Ammon's horn (tissue), 1 donor: ENCODE measurements around the gene KSR2.
"Not testable (repeated sequence)": the region's sequence is repeated elsewhere in the genome, so short reads cannot be mapped to it uniquely, and the experiment has no call there.

Source experiments
- DNase-seq: peaks from one replicate; pipeline ENCODE4 v3.0.0-alpha.2; 2016; ENCODE audit warnings: low spot score

KSR2 gene

GRCh38 chr12:117640511-117640910 is 328.3 kb downstream of the KSR2 start:
- no peak for DNase-seq

GRCh38 chr12:117629454-117629853 is 339.3 kb downstream of the KSR2 start:
- no peak for DNase-seq

DNA sequence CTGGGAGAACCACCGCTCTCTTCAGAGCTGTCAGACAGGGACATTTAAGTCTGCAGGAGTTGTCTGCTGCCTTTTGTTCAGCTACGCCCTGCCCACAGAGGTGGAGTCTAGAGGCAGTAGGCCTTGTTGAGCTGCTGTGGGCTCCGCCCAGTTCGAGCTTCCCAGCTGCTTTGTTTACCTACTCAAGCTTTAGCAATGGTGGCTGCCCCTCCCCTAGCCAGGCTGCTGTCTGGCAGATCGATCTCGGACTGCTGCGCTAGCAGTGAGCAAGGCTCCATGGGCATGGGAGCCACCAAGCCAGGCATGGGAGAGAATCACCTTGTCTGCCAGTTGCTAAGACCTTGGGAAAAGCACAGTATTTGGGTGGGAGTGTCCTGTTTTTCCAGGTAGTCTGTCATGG is 340.1 kb downstream of the KSR2 start:
- not testable (repeated sequence) for DNase-seq

DNA sequence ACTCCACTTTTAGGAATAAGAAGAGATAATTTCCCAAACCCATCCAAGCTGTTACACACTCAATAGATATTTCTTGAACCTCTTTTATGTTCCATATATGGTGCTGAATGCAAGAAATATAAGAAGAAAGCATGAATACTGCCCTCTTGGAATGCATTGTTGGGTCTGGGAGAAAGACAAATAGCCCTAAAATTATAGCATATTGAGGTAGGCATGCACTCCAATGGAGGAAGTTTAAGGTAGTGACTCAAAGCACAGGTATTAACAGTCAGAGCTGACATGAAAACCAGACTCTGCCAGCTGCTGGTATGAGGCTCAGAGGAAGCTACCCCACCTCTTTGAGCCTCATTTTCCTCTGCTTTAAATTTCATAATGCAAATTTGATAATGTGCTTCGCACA is 346.0 kb downstream of the KSR2 start:
- DNase-seq: no peak

DNA sequence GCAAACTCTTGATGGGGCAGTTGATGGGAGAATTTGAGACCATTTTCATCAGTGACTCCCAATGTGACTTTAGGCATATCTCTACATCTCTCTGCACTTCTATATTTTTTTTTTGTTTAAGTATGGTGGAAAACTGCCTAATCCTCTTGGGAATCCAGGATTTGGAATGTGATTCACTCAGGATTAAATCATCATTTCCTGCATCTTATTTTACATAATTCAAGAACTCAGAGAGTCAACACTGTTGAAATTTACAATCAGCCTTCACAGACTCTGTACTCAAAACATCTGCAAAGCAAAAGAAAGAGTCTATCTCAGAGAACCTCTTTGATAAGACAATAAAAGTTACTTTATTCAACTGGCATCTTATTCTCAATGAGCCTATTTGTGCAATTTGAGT is 346.7 kb downstream of the KSR2 start:
- DNase-seq: no peak

DNA sequence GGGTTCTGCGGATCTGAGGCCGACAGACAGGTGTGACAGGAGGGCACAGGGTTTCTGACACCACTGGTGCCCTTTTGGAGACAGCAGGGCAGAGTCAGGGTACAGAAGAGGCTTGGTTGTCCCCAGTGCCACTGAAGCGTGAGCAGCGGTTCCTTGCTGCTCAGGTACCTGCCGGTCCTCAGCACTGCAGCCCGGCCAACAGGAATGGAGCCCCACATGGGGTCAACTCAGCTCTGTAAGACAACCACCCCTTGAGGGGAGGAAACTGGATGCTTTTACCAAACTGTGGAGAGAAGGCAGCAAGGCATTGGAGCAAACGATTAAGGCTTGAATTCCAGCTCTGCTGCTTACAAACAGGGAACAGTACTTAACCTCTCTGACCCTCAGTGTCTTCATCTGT is 361.0 kb downstream of the KSR2 start:
- no peak for DNase-seq

- no peak for DNase-seq
These were observed 361.8 kb downstream of the KSR2 start for GRCh38 chr12:117606945-117607344.

GRCh38 chr12:117606024-117606423 is 362.8 kb downstream of the KSR2 start:
- DNase-seq: no peak

GRCh38 chr12:117603316-117604113 is 365.3 kb downstream of the KSR2 start:
- DNase-seq: no peak

DNA sequence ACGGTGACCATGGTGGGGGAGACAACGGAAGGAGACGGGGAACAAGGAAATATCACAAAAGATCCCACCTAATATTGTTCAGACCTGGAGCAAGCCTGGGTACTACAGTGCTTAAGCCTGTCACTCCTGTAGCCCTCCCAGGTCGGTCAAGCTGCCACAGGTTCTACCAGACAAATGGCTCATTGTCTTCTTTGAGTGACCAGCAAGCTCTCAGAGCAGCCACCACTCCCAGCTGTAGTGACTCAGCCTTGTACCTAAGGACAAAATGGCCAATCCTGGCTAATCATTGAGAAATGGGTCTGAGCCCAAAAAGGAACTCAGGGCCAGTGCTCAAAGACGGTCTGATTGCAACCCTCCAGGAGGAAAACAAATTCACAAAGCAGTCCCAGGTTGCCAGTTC is 368.9 kb downstream of the KSR2 start:
- no peak for DNase-seq

- no peak for DNase-seq
These were observed 371.8 kb downstream of the KSR2 start for GRCh38 chr12:117596968-117597367.

GRCh38 chr12:117595751-117596150 is 373.0 kb downstream of the KSR2 start:
- DNase-seq: no peak

DNA sequence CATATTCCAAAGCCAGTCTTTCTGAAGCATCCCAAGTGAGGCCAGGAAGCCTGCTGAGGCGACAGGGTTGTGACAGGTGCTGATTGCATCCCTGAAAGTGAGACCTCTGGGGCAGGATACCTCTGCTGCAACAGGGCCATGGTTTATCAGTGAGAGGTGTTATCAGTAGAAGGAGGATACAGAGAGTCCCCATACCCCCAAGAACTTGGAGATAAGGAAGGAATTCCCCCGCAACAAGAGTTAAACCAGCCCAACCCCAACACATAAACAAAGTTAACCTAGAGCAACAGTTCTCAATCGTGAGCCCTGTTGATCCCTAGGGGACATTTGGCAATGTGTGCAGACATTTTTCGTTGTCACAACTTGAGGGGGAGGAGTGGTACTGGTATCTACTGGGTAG is 374.3 kb downstream of the KSR2 start:
- DNase-seq: no peak

DNA sequence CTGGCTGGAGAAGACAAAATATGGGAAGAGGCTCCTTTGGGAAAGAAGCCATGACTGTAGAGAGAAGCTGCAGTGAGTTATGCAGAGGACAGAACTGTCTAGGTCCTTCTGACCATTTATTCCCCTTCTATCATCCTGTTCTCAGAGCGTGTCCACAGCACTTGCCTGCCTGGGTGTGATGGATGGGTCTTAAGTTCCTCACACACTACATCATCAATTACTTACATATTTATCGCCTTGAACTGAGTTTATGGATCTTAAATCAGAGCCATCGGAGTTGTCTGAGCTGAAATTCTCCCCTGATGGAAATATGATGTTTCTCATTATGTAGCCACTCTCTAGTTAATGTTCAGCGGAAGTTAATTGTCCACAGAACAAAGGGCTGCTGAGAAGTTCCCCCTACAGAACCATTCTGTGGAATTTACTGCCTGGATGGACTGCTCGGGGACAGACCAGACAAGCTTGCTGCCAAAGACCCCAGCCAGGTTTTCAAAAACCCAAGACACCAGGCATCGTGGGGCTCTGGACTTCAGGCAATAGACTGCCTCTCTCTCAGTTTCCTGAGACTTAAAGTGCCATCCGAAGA is 374.9 kb downstream of the KSR2 start:
- DNase-seq: no peak

DNA sequence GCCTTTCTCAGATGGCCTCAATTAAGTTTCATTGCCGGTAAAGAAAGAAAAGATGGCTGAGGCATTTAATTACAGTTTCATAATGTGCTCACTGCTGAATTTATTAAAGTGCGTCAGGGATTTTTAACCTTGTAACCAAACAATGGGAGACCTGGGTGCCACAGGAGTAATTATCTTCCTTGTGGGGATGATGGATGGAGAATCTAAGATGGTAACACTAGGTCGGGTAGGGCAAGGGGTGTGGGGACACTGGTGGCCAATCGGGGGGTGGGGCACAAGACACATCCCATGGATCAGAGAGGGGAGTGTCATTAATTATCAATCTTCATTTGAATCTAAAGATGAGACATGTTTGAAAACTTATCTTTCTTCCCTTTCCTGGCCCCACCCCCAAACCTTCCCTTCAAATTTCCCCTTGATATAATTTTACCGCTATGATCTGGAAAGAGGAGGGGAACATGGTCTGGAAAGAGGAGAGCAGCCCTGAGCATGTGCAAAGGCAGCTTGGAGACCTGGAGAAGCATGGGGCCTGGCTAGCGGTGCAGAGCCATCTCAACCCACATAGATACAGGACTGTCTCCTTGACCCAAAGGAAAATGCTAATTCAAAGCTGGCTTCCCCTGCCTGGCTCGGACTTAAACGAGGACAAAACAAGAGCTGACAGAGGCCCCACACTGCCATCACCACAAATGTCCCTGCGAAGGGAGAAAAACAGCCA is 376.0 kb downstream of the KSR2 start:
- no peak for DNase-seq

GRCh38 chr12:117590999-117591398 is 377.8 kb downstream of the KSR2 start:
- DNase-seq: no peak

- DNase-seq: no peak
These were observed 378.4 kb downstream of the KSR2 start for GRCh38 chr12:117590386-117590785.

DNA sequence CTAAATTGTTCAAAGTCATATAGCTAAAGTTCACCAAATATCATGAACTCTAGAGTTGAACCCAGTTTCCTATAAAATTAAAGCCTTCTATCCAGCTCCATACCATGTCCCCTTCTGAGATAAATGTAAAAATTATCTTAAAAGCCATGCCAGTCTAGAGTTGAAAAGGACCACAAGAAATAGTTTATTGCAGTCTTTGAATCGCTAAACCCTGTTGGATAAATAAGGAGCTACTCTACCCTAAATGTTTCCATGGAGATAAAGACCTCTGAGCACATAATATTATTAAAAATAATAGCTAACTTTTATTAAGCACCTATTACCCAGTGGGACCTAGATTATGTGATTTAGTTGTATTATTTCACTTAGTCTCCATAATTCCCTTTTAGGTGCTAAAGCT is 379.8 kb downstream of the KSR2 start:
- no peak for DNase-seq

DNA sequence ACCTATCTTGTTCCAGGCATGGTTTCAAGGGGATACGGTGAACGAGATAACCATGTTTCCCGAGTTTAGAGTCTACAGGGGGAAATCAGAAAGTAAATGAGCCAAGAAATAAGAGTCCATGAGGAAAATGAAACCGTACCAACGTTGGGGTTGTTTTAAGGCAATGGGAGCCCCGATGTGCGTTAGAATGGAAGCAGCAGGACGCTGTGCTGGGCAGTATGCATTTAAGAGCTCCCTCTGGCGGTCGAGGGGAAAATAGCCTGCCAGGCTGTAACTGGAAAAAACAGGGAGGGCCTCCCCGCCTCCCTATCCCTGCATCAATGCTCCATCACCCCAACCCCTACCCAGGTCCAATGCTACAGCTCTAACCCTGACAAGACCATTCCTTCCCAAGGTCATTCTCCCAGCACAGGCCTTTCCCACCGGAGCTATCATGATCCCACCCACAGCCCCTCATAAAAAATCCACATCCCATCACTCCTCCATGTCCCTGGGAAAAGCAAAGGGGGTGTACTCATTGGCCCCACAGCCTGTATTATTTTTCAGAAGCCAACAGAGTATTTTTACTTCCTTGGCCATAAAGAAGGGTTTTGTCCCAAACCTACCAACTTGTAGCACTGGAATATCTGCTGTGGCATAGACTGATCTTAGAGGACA is 381.0 kb downstream of the KSR2 start:
- DNase-seq: peak; percentile 62

DNA sequence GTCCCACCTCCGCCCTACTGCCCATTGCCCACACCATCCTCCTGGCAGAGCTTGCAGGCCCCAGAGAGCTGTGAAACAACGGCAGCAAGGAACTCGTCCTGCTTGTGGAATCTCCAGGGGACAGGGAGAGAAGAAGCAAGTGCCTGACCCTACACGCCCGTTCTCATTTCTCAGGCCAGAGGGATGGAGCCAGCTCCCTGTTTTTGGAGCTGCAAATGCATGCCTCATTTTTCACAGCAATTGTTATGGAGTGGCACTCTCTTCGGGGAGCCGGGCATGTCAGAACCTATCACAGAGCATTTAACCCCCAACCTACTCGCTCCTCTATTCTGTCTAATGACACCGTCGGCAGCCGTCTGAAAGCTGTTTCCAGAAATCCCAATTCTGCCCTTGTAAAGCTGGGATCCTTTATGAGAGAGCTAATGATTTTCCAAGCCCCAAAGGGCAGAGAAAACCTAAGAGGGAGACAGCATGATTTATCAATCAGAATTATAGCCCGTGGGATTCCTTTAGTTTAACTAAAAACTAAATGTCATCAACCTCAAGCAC is 385.0 kb downstream of the KSR2 start:
- DNase-seq: no peak

- DNase-seq: no peak
These were observed 385.7 kb downstream of the KSR2 start for GRCh38 chr12:117583092-117583491.

DNA sequence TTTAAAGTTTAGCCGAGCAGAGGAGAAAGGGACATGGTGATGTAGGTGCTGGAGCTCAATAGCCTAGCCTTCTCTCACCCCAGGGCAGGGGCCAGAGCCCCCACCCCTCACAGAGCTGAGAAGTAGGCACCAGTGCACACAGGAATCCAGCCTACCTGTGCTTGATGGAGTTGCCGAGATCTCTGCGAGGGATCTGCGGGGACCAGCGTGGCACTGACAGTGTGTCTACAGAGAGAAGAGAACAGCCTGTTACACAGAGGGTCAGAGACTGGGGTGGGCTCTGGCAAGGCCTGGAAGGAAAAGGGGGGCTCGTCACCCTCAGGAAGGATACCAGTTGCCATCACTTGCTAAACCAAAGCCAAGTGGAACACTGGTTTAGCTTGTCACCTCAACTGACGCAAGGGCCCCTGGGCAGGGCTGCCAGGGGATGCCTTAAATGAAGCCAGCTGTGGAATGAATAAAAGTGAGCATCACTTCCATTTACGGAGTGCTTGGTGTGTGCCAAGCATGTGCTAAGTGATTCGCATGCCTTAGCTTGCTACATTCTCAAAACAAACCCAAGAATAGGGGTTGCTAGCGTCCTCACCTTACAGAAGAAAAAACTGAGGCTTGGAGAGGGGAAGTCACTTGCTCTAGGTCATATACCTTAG is 386.5 kb downstream of the KSR2 start:
- no peak for DNase-seq
